DND-41 (cell line): Measurements from ENCODE around the gene NUP133.

ENCODE experiments used
- ATAC-seq: fragments of 200-7000 bp; cut with Tn5 transposase; 3 replicates; pipeline ENCODE4 v1.9.1; 2021; ENCODE audit warnings: low read depth; ENCODE audit not compliant: insufficient read depth
- DNase-seq: peaks from one replicate; pipeline ENCODE4 v3.0.0-alpha.2; 2020
- H2AFZ ChIP-seq: 2 replicates; pipeline ENCODE4 v1.6.0; 2012; ENCODE audit warnings: low read depth, low read length
- H3K27ac ChIP-seq: 2 replicates; pipeline ENCODE4 v1.5.1; 2012; ENCODE audit warnings: low read length, inconsistent platforms
- H3K27me3 ChIP-seq: fragments of 200-600 bp; sonication (generic); 2 replicates; pipeline ENCODE4 v1.6.0; 2012; ENCODE audit warnings: low read length, mild to moderate bottlenecking, inconsistent platforms; ENCODE audit not compliant: insufficient read depth, poor library complexity
- H3K36me3 ChIP-seq: 2 replicates; pipeline ENCODE4 v1.5.1; 2012; ENCODE audit warnings: low read length, inconsistent platforms; ENCODE audit not compliant: insufficient read depth
- H3K4me1 ChIP-seq: 2 replicates; pipeline ENCODE4 v1.5.1; 2012; ENCODE audit warnings: mild to moderate bottlenecking, low read length; ENCODE audit not compliant: insufficient read depth
- H3K4me2 ChIP-seq: 2 replicates; pipeline ENCODE4 v1.6.0; 2012; ENCODE audit warnings: mild to moderate bottlenecking, moderate library complexity, low read length, inconsistent platforms; ENCODE audit not compliant: insufficient read depth
- H3K4me3 ChIP-seq, 2 experiments: fragments of 200-600 bp in 1 of 2; shearing (Covaris generic) in 1 of 2; 2 replicates each; pipeline ENCODE4 v1.5.1; 2012 to 2016; ENCODE audit warnings: inconsistent platforms in 2 of 2, low read length in 2 of 2, mild to moderate bottlenecking in 2 of 2, low read depth in 1 of 2, moderate library complexity in 1 of 2
- H3K79me2 ChIP-seq: 2 replicates; pipeline ENCODE4 v1.6.0; 2012; ENCODE audit warnings: low read length, inconsistent platforms; ENCODE audit not compliant: insufficient read depth
- H3K9ac ChIP-seq: 2 replicates; pipeline ENCODE4 v1.6.0; 2012; ENCODE audit warnings: low read depth, mild to moderate bottlenecking, inconsistent platforms, low read length, moderate library complexity
- H3K9me3 ChIP-seq: 2 replicates; pipeline ENCODE4 v1.5.1; 2012; ENCODE audit warnings: low read length, moderate library complexity, mild to moderate bottlenecking, inconsistent platforms; ENCODE audit not compliant: insufficient read depth, severe bottlenecking
- H4K20me1 ChIP-seq: 2 replicates; pipeline ENCODE4 v1.6.0; 2012; ENCODE audit warnings: low read length; ENCODE audit not compliant: insufficient read depth
- CTCF ChIP-seq: IDR thresholded peaks from 2 replicates; pipeline ENCODE4 v1.5.1; 2012; ENCODE audit warnings: borderline replicate concordance, low read length, moderate library complexity, mild to moderate bottlenecking; ENCODE audit not compliant: poor library complexity, severe bottlenecking; ENCODE audit errors: extremely low read depth
- EZH2 ChIP-seq: IDR thresholded peaks from 3 replicates; pipeline ENCODE4 v1.6.1; 2012; ENCODE audit warnings: borderline replicate concordance, low read depth, mild to moderate bottlenecking, moderate library complexity, low read length, inconsistent platforms; ENCODE audit not compliant: severe bottlenecking

NUP133 gene

GRCh38 chr1:229487181-229487580 lies 21.0 kb downstream of the NUP133 start:
- H3K9me3 ChIP-seq: no peaks in the 10 kb centered on the region
- no peaks in the 10 kb centered on the region for H3K4me1 ChIP-seq
- H3K27me3 ChIP-seq: no peaks in the 10 kb centered on the region
- no peaks in the 10 kb centered on the region for H4K20me1 ChIP-seq
- H3K36me3 ChIP-seq: peaks cover 82% of the 10 kb centered on the region
- H3K79me2 ChIP-seq: no peaks in the 10 kb centered on the region
- H3K9ac ChIP-seq: no peak overlapping the region
- TF ChIP-seq EZH2 (no peak), CTCF (no peak)
- ATAC-seq (no peak), DNase-seq (no peak)
- H3K4me3 ChIP-seq: no peak overlapping the region
- H2AFZ ChIP-seq: no peak overlapping the region
- no peak overlapping the region for H3K27ac ChIP-seq
- H3K4me2 ChIP-seq: no peak overlapping the region

- ATAC-seq (no peak), DNase-seq (no peak)
- no peaks in the 10 kb centered on the region for H3K4me1 ChIP-seq
- no peak overlapping the region for H3K27ac ChIP-seq
- H4K20me1 ChIP-seq: no peaks in the 10 kb centered on the region
- no peaks in the 10 kb centered on the region for H3K9me3 ChIP-seq
- H3K9ac ChIP-seq: no peak overlapping the region
- H3K4me3 ChIP-seq: no peak overlapping the region
- H2AFZ ChIP-seq: no peak overlapping the region
- no peaks in the 10 kb centered on the region for H3K27me3 ChIP-seq
- no peak overlapping the region for H3K4me2 ChIP-seq
- H3K79me2 ChIP-seq: no peaks in the 10 kb centered on the region
- H3K36me3 ChIP-seq: peaks cover 86% of the 10 kb centered on the region
- no peak for TF ChIP-seq CTCF
- TF ChIP-seq EZH2: no peak
Observed at GRCh38 chr1:229485318-229485717, 22.8 kb downstream of the NUP133 start.

- H3K9me3 ChIP-seq: no peaks in the 10 kb centered on the region
- TF ChIP-seq CTCF (no peak), EZH2 (no peak)
- no peaks in the 10 kb centered on the region for H3K4me1 ChIP-seq
- no peaks in the 10 kb centered on the region for H4K20me1 ChIP-seq
- DNase-seq (no peak), ATAC-seq (no peak)
- H3K4me2 ChIP-seq: no peak overlapping the region
- H3K36me3 ChIP-seq: peaks cover 91% of the 10 kb centered on the region
- no peaks in the 10 kb centered on the region for H3K27me3 ChIP-seq
- H3K9ac ChIP-seq: no peak overlapping the region
- H3K79me2 ChIP-seq: no peaks in the 10 kb centered on the region
- no peak overlapping the region for H3K27ac ChIP-seq
- H3K4me3 ChIP-seq: no peak overlapping the region
- no peak overlapping the region for H2AFZ ChIP-seq
Observed at GRCh38 chr1:229482511-229482910, 25.6 kb downstream of the NUP133 start.

DNA sequence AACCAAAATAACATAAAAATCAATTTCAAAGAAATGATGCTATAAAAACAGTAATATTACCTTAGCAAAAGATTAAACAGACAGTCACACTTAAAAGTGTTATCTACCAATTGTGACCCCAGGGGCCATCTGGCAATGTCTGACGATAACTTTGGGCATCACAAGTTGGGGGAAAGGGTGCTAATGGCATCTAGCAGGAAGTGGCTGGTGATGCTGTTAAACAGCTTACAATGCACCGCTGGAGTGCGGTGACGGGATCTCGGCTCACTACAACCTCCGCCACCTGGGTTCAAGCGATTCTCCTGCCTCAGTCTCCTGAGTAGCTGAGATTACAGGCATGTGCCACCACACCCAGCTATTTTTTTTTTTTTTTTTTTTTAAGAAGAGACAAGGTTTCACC lies 27.6 kb downstream of the NUP133 start:
- Histone ChIP-seq H3K4me3 (no peak overlapping the region), H3K9ac (no peak overlapping the region), H3K27ac (no peak overlapping the region), H4K20me1 (no peaks in the 10 kb centered on the region), H3K9me3 (no peaks in the 10 kb centered on the region), H3K4me1 (no peaks in the 10 kb centered on the region), H3K79me2 (no peaks in the 10 kb centered on the region), H3K4me2 (no peak overlapping the region), H3K36me3 (peaks cover 90% of the 10 kb centered on the region), H3K27me3 (no peaks in the 10 kb centered on the region), H2AFZ (no peak overlapping the region)
- ATAC-seq: no peak
- no peak for DNase-seq
- TF ChIP-seq CTCF: no peak
- TF ChIP-seq EZH2: no peak
